GM18517 (cell line): ENCODE data around the gene PSMG4.

ENCODE experiments used
- ATAC-seq: cut with Tn5 transposase; IDR thresholded peaks from one replicate; pipeline ENCODE4 v1.9.1; 2021; ENCODE audit warnings: mild to moderate bottlenecking, moderate library complexity; ENCODE audit not compliant: unreplicated experiment

PSMG4 gene

GRCh38 chr6:3258720-3259490 lies at the start of gene PSMG4:
Gene PSMG4, plus strand, starts transcription at chr6:3258947. Its CDS starts 76 bp downstream, at chr6:3259023.
- ATAC-seq, result peak; percentile 73

GRCh38 chr6:3209114-3210023 lies 49.4 kb upstream of the PSMG4 start:
- no peak for ATAC-seq

GRCh38 chr6:3210024-3210610 lies 48.6 kb upstream of the PSMG4 start:
- no peak for ATAC-seq

GRCh38 chr6:3211681-3212080 lies 47.1 kb upstream of the PSMG4 start:
- ATAC-seq, result no peak

- no peak for ATAC-seq
Observed at GRCh38 chr6:3212261-3212660, 46.5 kb upstream of the PSMG4 start.

- ATAC-seq, result no peak
Observed at GRCh38 chr6:3213334-3213695, 45.4 kb upstream of the PSMG4 start.

- ATAC-seq, result no peak
Observed at GRCh38 chr6:3214898-3215297, 43.8 kb upstream of the PSMG4 start.

GRCh38 chr6:3217286-3217685 lies 41.5 kb upstream of the PSMG4 start:
- no peak for ATAC-seq

- no peak for ATAC-seq
Observed at GRCh38 chr6:3218266-3218665, 40.5 kb upstream of the PSMG4 start.

GRCh38 chr6:3220366-3220765 lies 38.4 kb upstream of the PSMG4 start:
- no peak for ATAC-seq

GRCh38 chr6:3221578-3221977 lies 37.2 kb upstream of the PSMG4 start:
- ATAC-seq, result no peak

- no peak for ATAC-seq
Observed at GRCh38 chr6:3222506-3223038, 36.2 kb upstream of the PSMG4 start.

- no peak for ATAC-seq
Observed at GRCh38 chr6:3226042-3226441, 32.7 kb upstream of the PSMG4 start.

GRCh38 chr6:3226481-3227362 lies 32.0 kb upstream of the PSMG4 start:
- no peak for ATAC-seq

GRCh38 chr6:3227363-3228045 lies 31.2 kb upstream of the PSMG4 start, which contains the start of gene TUBB2B:
Gene TUBB2B, minus strand, starts transcription at chr6:3227653. Its CDS starts 110 bp downstream, at chr6:3227543.
- ATAC-seq, result no peak

GRCh38 chr6:3228046-3228671 lies 30.6 kb upstream of the PSMG4 start:
- no peak for ATAC-seq

GRCh38 chr6:3228771-3229565 lies 29.8 kb upstream of the PSMG4 start:
- ATAC-seq, result no peak

- no peak for ATAC-seq
Observed at GRCh38 chr6:3229566-3230178, 29.1 kb upstream of the PSMG4 start.
